ENCODE data around the gene PIGW. TPM values are rescaled to one million over a fixed set of nuclear protein-coding genes. Genes with fewer than 3 reads are reported as not detected.

Gene PIGW
- total RNA-seq, 1 donor = 12.7 TPM

GRCh38 chr17:36566081-36566480, 31.3 kb downstream of the PIGW start:
- H3K4me3 ChIP-seq (ENCODE audit: low read depth, low read length) = no peak overlapping the region

GRCh38 chr17:36575028-36575427, 40.2 kb downstream of the PIGW start:
- no peak for DNase-seq (ENCODE audit: low read depth)
- no peak overlapping the region for H3K4me3 ChIP-seq (ENCODE audit: low read depth, low read length)
- no peak for TF ChIP-seq CTCF (IDR thresholded peaks at IDR 0.05; ENCODE audit: insufficient read depth, low read length)

More at GRCh38 chr17:36566081-36566480, 31.3 kb downstream of the PIGW start:
- TF ChIP-seq CTCF (IDR thresholded peaks at IDR 0.05; ENCODE audit: insufficient read depth, low read length) = no peak
- DNase-seq (ENCODE audit: low read depth) = no peak

GRCh38 chr17:36576793-36577192, 42.0 kb downstream of the PIGW start:
- no peak for TF ChIP-seq CTCF (IDR thresholded peaks at IDR 0.05; ENCODE audit: insufficient read depth, low read length)
- DNase-seq (ENCODE audit: low read depth) = no peak
- no peak overlapping the region for H3K4me3 ChIP-seq (ENCODE audit: low read depth, low read length)

- H3K4me3 ChIP-seq (ENCODE audit: low read depth, low read length) = no peak overlapping the region
- DNase-seq (ENCODE audit: low read depth) = peak; percentile 37
- TF ChIP-seq CTCF (IDR thresholded peaks at IDR 0.05; ENCODE audit: insufficient read depth, low read length) = no peak
Measured at GRCh38 chr17:36578671-36579070, 43.9 kb downstream of the PIGW start.

- no peak for TF ChIP-seq CTCF (IDR thresholded peaks at IDR 0.05; ENCODE audit: insufficient read depth, low read length)
- no peak for DNase-seq (ENCODE audit: low read depth)
- H3K4me3 ChIP-seq (ENCODE audit: low read depth, low read length) = no peak overlapping the region
Measured at GRCh38 chr17:36583787-36584186, 49.0 kb downstream of the PIGW start.

GRCh38 chr17:36586138-36586537, 51.4 kb downstream of the PIGW start:
- DNase-seq (ENCODE audit: low read depth) = no peak
- no peak overlapping the region for H3K4me3 ChIP-seq (ENCODE audit: low read depth, low read length)
- TF ChIP-seq CTCF (IDR thresholded peaks at IDR 0.05; ENCODE audit: insufficient read depth, low read length) = no peak

Small RNA genes lying within 50 kb of the gene (small RNA-seq; reads per million reads assigned to genes)
- not detected for gene RNA5SP439

Other genes with a start within 250 kb of the PIGW start
- not detected in 2 replicates for gene TBC1D3G, start 211.1 kb upstream of the PIGW start, total RNA-seq (ENCODE audit: low replicate concordance)
- gene TBC1D3H, start 146.6 kb upstream of the PIGW start, total RNA-seq (ENCODE audit: low replicate concordance) = not detected in 2 replicates
- gene ZNHIT3, start 48.3 kb upstream of the PIGW start, total RNA-seq (ENCODE audit: low replicate concordance) = 26.9 and 28.0 TPM in 2 replicates
- gene MYO19, start 119 bp upstream of the PIGW start, total RNA-seq (ENCODE audit: low replicate concordance) = 43.3 and 66.2 TPM in 2 replicates
- 68.1 and 75.8 TPM in 2 replicates for gene GGNBP2, start 9.9 kb downstream of the PIGW start, total RNA-seq (ENCODE audit: low replicate concordance)
- gene DHRS11, start 56.9 kb downstream of the PIGW start, total RNA-seq (ENCODE audit: low replicate concordance) = 1.1 and 4.1 TPM in 2 replicates
- gene MRM1, start 66.6 kb downstream of the PIGW start, total RNA-seq (ENCODE audit: low replicate concordance) = 2.3 and 4.3 TPM in 2 replicates

Data from fibroblast of the aortic adventitia (primary cell).